Upper lobe of left lung (tissue), 6 donors: Measurements from ENCODE around the gene BGN. TPM values are rescaled to one million over a fixed set of nuclear protein-coding genes. Genes with fewer than 3 reads are reported as not detected.

Experiments
- ATAC-seq, 2 donors: fragments of 200-7000 bp; cut with Tn5 transposase; one replicate each; pipeline ENCODE4 v1.9.1; 2022; ENCODE audit warnings: mild to moderate bottlenecking in 2 of 2, moderate library complexity in 2 of 2; ENCODE audit not compliant: low FRiP score in 2 of 2
- DNase-seq, 2 donors: peaks; one replicate each; pipeline ENCODE4 v3.0.0-alpha.2; 2019 to 2020
- H3K27ac ChIP-seq, 4 donors: fragments of 200-600 bp; sonication (generic); one replicate each; pipeline ENCODE4 v1.5.1; 2016 to 2019
- H3K27me3 ChIP-seq, 4 donors: fragments of 200-600 bp; sonication (generic); one replicate each; pipeline ENCODE4 v1.5.1; 2017 to 2019
- H3K36me3 ChIP-seq, 4 donors: fragments of 200-600 bp; sonication (generic); one replicate each; pipeline ENCODE4 v1.5.1; 2016 to 2019
- H3K4me1 ChIP-seq, 4 donors: fragments of 200-600 bp; sonication (generic); one replicate each; pipeline ENCODE4 v1.5.1; 2018 to 2019
- H3K4me3 ChIP-seq, 4 donors: fragments of 200-600 bp; sonication (generic); one replicate each; pipeline ENCODE4 v1.5.1; 2017 to 2019; ENCODE audit warnings: mild to moderate bottlenecking in 2 of 4, moderate library complexity in 1 of 4
- H3K9me3 ChIP-seq, 4 donors: fragments of 200-600 bp; sonication (generic); one replicate each; pipeline ENCODE4 v1.5.1; 2018 to 2019
- CTCF ChIP-seq, 6 experiments: fragments of 450-650 bp in 4 of 6; fragments of 200-600 bp in 2 of 6; sonication (generic) in 2 of 6; IDR thresholded peaks; one replicate each; pipeline ENCODE4 v1.5.1; 2016 to 2019; ENCODE audit warnings: antibody characterized with exemption in 6 of 6
- EP300 ChIP-seq, 4 donors: sonication (generic); formaldehyde crosslinking; IDR thresholded peaks; one replicate each; pipeline ENCODE4 v1.5.1; 2017; ENCODE audit warnings: antibody characterized with exemption in 4 of 4, control low read depth in 2 of 4
- POLR2A ChIP-seq, 4 donors: fragments of 450-650 bp; IDR thresholded peaks; one replicate each; pipeline ENCODE4 v1.5.1; 2016 to 2017; ENCODE audit warnings: antibody characterized with exemption in 4 of 4, mild to moderate bottlenecking in 2 of 4
- POLR2AphosphoS5 ChIP-seq, 2 donors: sonication (generic); formaldehyde crosslinking; IDR thresholded peaks; one replicate each; pipeline ENCODE4 v1.5.1; 2017; ENCODE audit warnings: antibody characterized with exemption in 2 of 2
- WGBS, 2 donors: methylation state at CpG; one replicate each; pipeline ENCODE4 v1.1.5; 2017 to 2018; 5-methylcytosine and 5-hydroxymethylcytosine counted together
- total RNA-seq, 6 donors: library from RNA; depleted of rRNA in 4 of 6; stranded (reverse); fragments of >200 nt in 4 of 6; gene quantifications; one replicate each; pipeline versions ENCODE4 v1.1.0 to v1.2.1, GENCODE V29; 2016 to 2021
- donor health status: DM: no; HTN: no; CAD: no; lungs with moderate emphysema.
- donor health status: DM: no; HTN: yes; CAD: no; lungs with severe emphysema.

The BGN gene
- total RNA-seq, 6 donors from 2014 or later, result 13.0 to 251 (median 86.3) TPM

- Histone ChIP-seq H3K4me1 (no peaks in the 10 kb centered on the region), H3K36me3 (peaks cover 0 to 31% (median 13%) of the 10 kb centered on the region in 4 donors), H3K4me3 (no peak overlapping the region), H3K27ac (no peak overlapping the region), H3K27me3 (peaks cover 0 to 6% (median 0%) of the 10 kb centered on the region in 4 donors), H3K9me3 (no peaks in the 10 kb centered on the region)
- ATAC-seq, result no peak
- WGBS, 2 donors, result 87% methylated on average over 12 of the region's 12 CpGs; no CpG with 5 or more reads in 1 of the 2 donors
- TF ChIP-seq CTCF (IDR thresholded peaks at IDR 0.05) (no peak), POLR2A (IDR thresholded peaks at IDR 0.05) (no peak), EP300 (IDR thresholded peaks at IDR 0.05) (no peak), POLR2AphosphoS5 (IDR thresholded peaks at IDR 0.05) (no peak)
- DNase-seq, result no peak
Measured at GRCh38 chrX:153456161-153456560, 38.6 kb upstream of the BGN start.

DNA sequence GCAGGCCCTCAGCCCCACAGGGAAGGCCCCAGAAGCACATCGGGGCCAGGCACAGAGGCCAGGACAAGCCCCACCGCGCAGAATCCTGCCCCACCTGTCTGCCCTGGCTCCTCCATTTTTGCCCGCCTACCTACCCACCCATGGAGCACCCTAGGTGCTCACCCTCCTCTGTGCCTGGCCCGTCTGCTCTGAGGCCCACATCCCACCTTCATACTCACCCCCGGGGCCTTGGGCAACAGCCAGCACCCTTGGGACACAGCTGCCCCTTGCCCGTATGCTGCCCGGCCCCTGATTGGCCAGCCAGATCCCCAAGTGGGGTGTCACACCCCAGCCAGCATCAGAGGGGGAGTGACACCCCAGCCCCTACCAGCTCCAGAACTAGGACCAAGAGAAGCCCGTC, 38.1 kb upstream of the BGN start:
- 89% methylated on average over 9 of the region's 9 CpGs; no CpG with 5 or more reads in 1 of the 2 donors for WGBS, 2 donors
- Histone ChIP-seq H3K4me1 (no peaks in the 10 kb centered on the region), H3K4me3 (no peak overlapping the region), H3K9me3 (no peaks in the 10 kb centered on the region), H3K27me3 (peaks cover 0 to 6% (median 0%) of the 10 kb centered on the region in 4 donors), H3K27ac (no peak overlapping the region), H3K36me3 (peaks cover 0 to 31% (median 11%) of the 10 kb centered on the region in 4 donors)
- peak in 1 of 2 donors; percentile 32 for ATAC-seq
- TF ChIP-seq EP300 (IDR thresholded peaks at IDR 0.05) (no peak), POLR2A (IDR thresholded peaks at IDR 0.05) (no peak), CTCF (IDR thresholded peaks at IDR 0.05) (no peak), POLR2AphosphoS5 (IDR thresholded peaks at IDR 0.05) (no peak)
- no peak for DNase-seq

- H3K27ac ChIP-seq, result no peak overlapping the region
- DNase-seq (no peak), ATAC-seq (peak in 1 of 2 donors; percentile 9)
- TF ChIP-seq POLR2AphosphoS5 (IDR thresholded peaks at IDR 0.05) (no peak), EP300 (IDR thresholded peaks at IDR 0.05) (no peak), POLR2A (IDR thresholded peaks at IDR 0.05) (no peak), CTCF (IDR thresholded peaks at IDR 0.05) (no peak)
- H3K27me3 ChIP-seq, result peaks cover 0 to 6% (median 0%) of the 10 kb centered on the region in 4 donors
- peaks cover 0 to 36% (median 12%) of the 10 kb centered on the region in 4 donors for H3K36me3 ChIP-seq
- no peaks in the 10 kb centered on the region for H3K4me1 ChIP-seq
- H3K4me3 ChIP-seq, result no peak overlapping the region
- no peaks in the 10 kb centered on the region for H3K9me3 ChIP-seq
- WGBS, 2 donors, result 86% methylated on average over 16 of the region's 18 CpGs; no CpG with 5 or more reads in 1 of the 2 donors
Measured at GRCh38 chrX:153457136-153457825, 37.5 kb upstream of the BGN start.

DNA sequence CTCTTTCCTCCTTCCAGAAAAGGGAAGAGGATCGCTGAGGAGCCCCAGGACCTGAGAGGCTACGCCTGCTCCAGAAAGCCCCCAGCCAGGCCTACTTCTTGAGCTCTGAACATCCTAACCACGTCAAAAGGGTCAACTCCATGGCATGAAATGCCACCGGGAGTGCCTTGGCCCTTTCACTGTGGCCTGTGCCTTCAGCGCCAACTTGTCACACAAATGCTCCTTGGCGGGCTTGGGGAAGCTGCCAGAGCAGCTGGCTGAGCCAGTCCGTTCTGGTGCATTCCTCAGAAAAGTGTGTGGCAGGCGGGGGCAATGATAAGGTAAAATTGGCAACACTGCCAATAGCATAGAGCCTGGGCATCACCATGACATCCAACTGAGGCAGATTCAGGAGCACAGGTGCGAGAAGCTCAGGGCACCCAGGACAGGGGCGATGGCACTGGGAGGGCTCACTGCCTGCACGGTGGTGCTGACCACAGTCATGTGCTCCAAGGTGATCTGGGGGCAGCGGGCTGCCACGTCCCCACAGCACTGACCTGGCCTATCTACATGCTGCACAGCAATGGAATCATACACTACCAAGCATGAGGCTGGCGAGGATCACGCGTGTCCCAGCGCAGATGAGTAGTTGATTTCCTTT, 36.8 kb upstream of the BGN start:
- WGBS, 2 donors, result 82 to 84% methylated on average over 7 to 17 of the region's 17 CpGs
- DNase-seq, result peak in 1 of 2 donors; percentile 32
- no peak for TF ChIP-seq POLR2AphosphoS5 (IDR thresholded peaks at IDR 0.05)
- TF ChIP-seq EP300 (IDR thresholded peaks at IDR 0.05), result no peak
- TF ChIP-seq POLR2A (IDR thresholded peaks at IDR 0.05), result no peak
- no peak for TF ChIP-seq CTCF (IDR thresholded peaks at IDR 0.05)
- H3K27ac ChIP-seq, result no peak overlapping the region
- peaks cover 0 to 36% (median 14%) of the 10 kb centered on the region in 4 donors for H3K36me3 ChIP-seq
- peaks cover 0 to 6% (median 0%) of the 10 kb centered on the region in 4 donors for H3K27me3 ChIP-seq
- ATAC-seq, result no peak
- H3K9me3 ChIP-seq, result no peaks in the 10 kb centered on the region
- no peaks in the 10 kb centered on the region for H3K4me1 ChIP-seq
- H3K4me3 ChIP-seq, result no peak overlapping the region
